HS-27A (cell line): ENCODE results near the gene AMPH.
"Not testable (repeated sequence)": the region's sequence is repeated elsewhere in the genome, so short reads cannot be mapped to it uniquely, and the experiment has no call there.

Experiments used
- DNase-seq: peaks from one replicate; pipeline ENCODE4 v3.0.0-alpha.2; 2012; ENCODE audit warnings: low read depth, missing footprints

The AMPH gene

DNA sequence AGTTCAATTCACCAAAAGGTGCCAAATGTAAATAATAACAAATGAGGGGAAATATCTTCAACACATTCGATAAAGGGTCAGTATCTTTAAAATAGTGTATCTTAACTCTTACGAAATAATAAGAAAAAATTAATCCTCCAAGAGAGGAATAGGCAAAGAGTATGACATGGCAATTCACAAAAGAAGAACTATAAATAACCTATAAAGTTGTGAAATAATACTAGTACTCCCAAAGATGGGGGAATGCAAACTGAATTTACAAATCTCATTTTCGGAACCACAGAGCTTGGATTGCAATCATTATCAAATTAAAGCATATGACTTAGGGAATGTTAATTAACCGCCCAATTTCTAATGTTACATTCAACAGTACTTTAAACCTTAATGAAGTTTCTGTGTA lies 279.6 kb downstream of the AMPH start:
- no peak for DNase-seq

DNA sequence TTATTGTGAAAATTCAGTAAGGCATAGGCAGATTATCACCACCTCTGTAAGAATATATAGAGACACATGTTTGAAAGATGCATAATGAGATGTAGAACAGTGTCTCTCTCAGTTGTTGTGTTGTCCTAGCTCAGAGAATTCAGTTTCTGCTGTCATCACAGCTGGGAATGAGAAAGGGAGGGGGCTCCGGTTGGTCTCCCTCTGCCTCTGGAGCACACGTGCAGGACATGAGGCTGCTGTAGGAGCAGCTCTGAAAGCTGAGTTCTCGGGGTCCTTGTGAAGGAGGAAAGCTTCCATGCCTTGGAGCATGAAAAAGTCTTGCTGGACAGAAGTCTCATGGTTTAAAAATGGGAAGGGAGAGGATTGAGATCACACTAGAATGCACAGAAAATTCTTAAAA lies 280.4 kb downstream of the AMPH start:
- DNase-seq = not testable (repeated sequence)

DNA sequence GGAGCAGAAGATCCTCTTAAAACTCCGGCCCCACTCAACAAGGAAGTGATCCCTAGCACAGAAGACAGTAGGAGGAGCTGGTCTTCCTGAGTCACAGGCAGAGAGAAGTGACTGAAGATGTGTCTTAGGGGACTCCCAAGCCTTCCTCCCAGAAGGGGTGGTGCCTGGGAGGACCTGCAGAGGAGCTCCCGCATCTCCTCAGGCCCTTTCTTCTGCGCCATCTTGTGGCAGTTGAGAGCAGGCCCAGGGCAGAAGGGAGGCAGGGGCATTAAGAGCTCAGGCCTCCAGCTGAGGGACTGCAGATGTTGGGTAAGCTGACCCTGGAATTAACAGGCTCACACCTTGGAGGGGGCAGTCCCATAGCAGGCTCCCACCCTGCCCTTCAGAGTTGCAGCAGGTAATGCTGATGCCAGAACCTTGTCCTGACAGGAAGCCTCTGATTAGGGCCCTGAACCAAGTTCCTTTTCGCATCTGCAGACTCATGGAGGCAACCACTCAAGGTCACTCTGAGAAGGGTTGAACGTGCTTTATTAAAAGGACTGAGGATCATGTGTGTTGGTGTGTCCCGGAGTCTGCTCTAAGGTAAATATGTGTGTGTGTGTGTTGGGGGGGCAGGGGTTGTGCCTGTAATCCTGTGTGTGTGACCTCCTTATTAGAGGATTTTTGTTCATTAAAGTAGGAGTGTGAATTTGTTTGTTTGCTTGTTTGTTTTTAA lies 281.1 kb downstream of the AMPH start:
- DNase-seq = not testable (repeated sequence)

DNA sequence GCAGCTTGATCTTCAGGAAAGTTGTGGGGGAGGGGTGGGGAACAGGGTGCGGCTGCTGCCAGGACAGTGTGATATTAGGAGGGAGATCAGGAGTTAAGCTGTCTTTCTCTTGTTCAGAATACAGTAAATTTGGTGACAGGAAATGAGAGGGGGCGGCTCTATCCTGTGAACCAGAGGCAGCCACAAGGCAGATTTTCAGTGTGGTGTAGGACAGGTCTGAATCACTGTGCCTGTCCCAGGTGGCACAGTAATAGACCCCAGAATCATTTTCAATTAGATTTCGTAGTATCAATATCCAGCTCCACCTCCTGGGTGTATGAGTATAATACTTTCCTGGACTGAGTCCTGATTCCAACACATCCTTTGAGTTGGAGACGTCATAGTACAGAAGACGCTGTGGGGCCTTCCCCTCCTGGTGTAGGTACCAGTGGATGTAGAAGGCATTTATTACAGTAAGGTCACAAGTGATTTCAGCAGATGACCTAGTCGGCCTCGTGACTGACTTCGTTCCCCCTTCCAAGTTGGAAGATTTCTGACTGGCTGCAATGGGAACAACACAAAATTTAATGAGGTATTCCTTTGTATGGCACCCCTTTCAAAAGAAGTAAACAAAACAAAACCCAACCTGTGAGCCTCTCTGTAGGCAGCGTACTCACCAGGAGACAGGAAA lies 281.9 kb downstream of the AMPH start:
- not testable (repeated sequence) for DNase-seq

DNA sequence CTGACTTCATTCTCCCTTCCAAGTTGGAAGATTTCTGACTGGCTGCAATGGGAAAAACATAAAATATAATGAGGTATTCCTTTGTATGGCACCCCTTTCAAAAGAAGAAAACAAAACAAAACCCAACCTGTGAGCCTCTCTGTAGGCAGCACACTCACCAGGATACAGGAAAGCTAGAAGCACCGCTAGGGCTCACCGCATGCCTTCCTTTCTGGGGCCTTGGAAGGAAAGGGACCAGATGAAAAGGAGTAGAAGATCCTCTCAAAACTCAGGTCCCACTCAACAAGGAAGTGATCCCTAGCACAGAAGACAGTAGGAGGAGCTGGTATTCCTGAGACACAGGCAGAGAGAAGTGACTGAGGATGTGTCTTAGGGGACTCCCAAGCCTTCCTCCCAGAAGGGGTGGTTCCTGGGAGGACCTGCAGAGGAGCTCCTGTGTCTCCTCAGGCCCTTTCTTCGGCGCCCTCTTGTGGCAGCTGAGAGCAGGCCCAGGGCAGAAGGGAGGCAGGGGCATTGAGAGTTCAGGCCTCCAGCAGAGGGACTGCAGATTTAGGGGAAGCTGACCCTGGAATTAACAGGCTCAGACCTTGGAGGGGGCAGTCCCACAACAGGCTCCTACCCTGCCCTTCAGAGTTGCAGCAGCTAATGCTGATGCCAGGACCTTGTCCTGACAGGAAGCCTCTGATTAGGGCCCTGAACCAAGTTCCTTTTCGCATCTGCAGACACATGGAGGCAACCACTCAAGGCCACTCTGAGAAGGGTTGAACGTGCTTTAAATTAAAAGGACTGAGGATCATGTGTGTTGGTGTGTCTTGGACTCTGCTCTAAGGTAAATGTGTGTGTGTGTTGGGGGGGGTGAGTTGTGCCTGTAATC lies 285.6 kb downstream of the AMPH start:
- DNase-seq = not testable (repeated sequence)

DNA sequence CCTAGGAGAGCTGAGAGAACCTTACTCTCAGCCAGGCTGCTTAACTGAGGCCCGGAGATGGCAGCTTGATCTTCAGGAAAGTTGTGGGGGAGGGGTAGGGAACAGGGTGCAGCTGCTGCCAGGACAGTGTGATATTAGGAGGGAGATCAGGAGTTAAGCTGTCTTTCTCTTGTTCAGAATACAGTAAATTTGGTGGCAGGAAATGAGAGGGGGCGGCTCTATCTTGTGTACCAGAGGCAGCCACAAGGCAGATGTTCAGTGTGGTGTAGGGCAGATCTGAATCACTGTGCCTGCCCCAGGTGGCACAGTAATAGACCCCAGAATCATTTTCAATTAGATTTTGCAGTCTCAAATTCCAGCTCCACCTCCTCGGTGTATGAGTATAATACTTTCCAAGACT lies 286.4 kb downstream of the AMPH start:
- not testable (repeated sequence) for DNase-seq

DNA sequence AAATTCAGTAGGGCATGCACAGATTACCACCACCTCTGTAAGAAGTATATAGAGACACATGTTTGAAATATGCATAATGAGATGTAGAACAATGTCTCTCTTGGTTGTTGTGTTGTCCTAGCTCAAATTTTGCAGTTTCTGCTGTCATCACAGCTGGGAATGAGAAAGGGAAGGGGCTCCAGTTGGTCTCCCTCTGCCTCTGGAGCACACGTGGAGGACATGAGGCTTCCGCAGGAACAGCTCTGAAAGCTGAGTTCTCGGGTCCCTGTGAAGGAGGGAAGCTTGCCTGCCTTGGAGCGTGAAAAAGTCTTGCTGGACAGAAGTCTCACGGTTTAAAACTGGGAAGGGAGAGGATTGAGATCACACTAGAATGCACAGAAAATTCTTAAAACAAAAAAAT lies 289.0 kb downstream of the AMPH start:
- DNase-seq = not testable (repeated sequence)

DNA sequence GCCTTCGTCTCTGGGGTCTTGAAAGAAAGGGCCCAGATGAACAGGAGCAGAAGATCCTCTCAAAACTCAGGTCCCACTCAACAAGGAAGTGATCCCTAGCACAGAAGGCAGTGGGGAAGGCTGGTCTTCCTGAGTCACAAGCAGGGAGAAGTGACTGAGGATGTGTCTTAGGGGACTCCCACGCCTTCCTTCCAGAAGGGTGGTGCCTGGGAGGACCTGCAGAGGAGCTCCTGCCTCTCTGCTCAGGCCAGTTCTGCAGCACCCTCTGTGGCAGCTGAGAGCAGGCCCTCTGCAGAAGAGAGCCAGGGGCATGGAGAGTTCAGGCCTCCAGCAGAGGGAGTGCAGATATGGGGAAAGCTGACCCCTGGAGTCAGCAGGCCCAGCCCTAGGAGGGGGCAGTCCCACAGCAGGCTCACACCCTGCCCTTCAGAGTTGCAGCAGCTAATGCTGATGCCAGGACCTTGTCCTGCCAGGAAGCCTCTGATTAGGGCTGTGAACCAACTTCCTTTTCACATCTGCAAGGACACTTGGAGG lies 289.9 kb downstream of the AMPH start:
- DNase-seq = not testable (repeated sequence)

DNA sequence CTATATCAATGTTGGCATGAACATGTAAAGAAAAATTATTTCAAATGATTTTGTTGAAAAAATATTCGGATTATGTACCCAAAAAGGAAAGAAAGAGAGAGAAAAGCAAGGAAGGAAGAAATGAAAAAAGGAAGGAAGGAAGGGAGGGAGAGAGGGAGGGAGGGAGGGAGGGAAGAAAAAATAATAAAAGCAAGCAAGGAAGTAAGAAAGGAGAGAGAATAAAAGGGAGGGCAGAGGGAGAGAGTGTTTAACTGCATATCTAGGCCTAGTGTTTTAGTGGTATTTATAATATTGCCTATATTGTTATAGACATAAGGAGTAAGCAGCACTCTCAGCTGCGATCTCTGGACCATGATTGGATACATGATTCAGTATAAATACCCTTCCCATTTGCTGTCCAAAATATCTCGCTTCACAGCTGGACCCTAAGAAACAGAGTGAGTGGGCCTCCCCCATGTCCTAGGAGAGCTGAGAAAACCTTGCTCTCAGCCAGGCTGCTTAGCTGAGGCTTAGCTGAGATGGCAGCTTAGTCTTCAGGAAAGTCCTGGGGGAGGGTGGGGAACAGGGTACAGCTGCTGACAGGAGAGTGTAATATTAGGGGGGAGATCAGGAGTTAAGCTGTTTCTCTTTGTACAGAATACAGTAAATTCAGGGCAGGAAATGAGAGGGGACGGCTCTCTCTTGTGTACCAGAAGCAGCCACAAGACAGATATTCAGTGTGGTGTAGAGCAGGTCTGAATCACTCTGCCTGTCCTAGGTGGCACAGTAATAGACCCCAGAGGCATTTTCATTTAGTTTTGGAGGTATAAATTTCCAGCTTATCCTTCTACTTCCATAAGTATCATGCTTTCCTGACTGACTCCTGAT lies 291.0 kb downstream of the AMPH start:
- DNase-seq = no peak

DNA sequence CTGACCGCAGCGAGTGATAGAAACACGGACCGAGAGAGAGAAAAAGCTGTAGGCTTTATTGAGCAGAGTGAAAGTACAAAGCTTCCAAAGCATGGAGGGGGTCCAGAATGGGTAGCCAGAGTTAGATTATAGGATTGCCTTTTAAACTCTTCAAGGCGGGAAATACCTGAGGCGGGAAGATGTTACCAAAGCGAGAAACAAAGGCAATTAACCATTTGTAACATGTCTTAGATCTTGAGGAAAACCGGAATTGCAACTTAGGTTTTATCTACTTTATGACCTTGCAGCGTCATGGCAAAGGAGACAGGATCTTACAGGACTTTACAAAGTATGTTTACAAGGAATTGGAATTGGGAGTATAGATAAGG lies 295.0 kb downstream of the AMPH start:
- DNase-seq = not testable (repeated sequence)

DNA sequence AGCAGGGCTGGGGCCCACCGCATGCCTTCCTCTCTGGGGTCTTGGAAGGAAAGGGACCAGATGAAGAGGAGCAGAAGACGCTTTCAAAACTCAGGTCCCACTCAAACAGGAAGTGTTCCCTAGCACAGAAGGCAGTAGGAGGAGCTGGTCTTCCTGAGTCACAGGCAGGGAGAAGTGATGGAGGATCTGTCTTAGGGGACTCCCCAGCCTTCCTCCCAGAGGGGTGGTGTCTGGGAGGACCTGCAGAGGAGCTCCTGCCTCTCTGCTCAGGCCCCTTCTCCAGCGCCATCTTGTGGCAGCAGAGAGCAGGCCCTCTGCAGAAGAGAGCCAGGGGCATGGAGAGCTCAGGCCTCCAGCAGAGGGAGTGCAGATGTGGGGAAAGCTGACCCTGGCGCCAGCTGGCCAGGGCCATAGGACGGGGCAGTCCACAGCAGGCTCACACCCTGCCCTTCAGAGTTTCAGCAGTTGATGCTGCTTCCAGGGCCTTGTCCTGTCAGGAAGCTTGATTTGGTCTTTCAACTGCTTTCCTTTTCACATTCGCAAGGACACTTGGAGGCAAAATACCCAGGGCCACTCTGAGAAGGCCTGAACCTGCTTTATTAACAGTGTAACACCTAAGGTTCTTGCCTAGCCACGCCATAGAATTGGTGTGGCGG lies 295.6 kb downstream of the AMPH start:
- DNase-seq = peak; percentile 51

DNA sequence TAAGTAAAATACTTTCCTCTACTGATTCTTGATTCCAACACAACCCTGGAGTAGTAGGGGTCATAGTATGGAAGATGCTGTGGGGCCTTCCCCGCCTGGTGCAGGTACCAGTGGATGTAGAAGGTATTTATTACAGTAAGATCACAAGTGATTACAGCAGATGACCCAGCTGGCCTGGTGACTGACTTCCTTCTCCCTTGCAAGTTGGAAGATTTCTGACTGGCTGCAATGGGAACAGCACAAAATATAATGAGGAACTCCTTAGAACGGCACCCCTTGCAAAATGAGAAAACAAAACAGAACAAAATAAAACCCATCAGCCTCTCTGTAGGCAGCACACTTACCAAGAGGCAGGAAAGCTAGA lies 296.1 kb downstream of the AMPH start:
- DNase-seq = no peak

DNA sequence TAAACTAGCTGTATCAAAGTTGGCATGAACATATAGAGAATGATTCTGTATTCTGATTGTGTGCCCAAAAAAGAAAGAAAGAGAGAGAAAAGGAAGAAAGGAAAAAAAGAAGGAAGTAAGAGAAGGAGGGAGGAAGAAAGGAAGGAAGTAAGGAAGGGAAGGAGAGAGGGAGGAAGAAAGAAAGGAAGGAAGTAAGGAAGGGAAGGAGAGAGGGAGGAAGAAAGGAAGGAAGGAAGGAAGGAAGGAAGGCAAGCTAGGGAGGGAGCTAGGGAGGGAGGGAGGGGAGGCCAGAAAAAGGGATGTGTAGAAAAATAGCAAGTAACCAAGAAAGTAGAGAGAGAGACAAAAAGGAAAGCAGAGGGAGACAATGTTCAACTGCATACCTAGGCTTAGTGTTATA lies 297.0 kb downstream of the AMPH start:
- no peak for DNase-seq
